Stimulated activated CD4-positive, alpha-beta T cell treated with anti-CD3 and anti-CD28 coated beads, Interleukin-15, amount 100 ng/mL, for 1 hour (primary cell): ENCODE results near the gene PGBD4.

ENCODE experiments used
- DNase-seq, 2 donors: peaks; one replicate each; pipeline ENCODE4 v3.0.0-alpha.2; 2020; ENCODE audit warnings: low read depth in 1 of 2, low spot score in 1 of 2

PGBD4 gene

DNA sequence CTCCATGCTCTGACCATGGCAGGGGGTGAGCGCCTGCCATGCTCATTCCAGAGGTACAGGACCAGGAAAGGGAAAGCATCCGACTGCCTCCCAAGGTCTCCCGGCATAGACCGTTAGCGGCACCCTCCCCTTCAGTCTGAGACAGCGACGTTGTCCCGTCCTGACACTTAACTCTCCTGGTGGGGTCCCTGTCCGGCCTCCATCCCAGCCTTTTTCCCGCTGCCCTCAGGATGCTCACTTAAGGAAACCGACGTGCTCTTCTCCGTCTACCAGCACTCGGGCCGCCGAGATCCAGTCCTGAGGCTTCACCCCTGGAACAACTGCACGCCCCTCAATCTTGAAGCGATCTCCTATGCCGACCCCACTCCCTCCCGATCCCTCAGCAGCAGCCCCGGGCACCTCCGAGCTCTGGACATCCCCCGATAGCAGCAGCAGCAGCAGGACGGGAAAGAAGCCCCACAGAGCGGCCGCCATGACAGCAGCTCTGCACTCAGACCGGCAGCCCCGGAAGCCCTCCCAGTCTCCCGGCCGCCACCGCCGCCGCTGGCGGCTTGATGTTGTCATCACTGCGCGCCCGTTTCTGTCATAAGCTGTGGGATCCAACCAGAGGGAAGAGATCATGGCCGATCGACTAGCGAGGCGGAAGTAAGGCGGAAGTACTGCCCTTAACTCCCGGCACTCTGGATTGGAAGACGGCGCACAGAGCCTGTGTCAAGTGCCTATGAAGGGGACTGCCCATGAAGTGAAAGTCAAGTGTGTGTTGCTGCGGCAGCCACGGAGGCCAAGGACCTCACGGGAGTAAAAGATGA lies at the start of gene PGBD4, which contains the start of gene EMC7:
Gene PGBD4, plus strand, starts transcription at position 718 of the 809 bp plus-strand sequence. CDS start 449 bp downstream, outside the sequence.
Gene EMC7, minus strand, starts transcription at position 497 of the 809 bp plus-strand sequence. Its CDS starts 23 bp downstream, at position 474.
- peak; percentile 98 for DNase-seq

DNA sequence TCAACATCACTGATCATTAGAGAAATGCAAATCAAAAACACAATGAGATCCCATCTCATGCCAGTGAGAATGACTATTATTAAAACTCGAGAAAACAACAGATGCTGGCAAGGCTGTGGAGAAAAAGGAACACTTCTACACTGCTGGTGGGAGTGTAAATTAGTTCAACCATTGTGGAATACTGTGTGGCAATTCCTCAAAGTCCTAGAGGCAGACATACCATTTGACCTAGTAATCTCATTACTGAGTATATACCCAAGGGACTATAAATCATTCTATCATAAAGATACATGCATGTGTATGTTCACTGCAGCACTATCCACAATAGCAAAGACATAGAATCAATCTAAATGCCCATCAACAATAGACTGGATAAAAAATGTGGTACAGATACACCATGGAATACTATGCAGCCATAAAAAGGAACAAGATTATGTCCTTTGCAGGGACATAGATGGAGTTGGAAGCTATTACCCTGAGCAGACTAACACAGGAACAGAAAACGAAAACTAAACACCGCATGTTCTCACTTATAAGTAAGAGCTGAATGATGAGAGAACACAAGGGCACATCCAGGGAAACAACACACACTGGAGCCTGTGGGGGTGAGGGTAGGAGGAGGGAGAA lies 47.7 kb upstream of the PGBD4 start:
- DNase-seq, result no peak

DNA sequence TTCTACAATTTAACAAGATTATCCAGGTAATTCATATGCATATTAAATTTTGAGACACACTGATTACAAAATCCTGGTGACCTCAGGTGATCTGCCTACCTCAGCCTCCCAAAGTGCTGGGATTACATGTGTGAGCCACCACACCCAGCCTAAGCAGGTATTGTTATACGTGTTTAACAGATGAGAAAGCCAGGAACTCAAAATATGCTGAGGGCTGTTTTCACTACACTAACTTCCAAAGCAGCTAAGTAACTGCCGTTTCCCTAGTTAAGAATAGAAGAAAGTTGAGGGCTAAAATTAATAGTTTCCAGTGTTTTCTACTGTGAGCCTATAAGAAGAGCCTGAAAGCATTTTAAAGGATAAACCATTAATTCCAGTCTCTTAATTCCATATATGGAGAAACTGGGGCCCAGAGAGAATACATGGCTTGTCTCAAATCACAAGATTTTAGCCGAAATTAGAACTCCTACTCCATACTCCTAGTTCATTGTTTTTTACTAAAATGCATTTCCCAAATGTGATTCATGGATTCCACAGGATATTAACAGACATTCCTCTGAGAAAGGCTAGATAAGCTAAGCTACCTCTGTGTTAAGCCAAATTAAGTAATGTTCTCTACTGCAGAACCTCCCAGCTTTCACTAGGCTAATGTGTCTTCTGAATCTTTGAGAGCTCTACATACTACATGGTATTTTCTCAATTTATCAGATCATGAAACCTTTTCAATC lies 45.9 kb upstream of the PGBD4 start:
- DNase-seq, result no peak

DNA sequence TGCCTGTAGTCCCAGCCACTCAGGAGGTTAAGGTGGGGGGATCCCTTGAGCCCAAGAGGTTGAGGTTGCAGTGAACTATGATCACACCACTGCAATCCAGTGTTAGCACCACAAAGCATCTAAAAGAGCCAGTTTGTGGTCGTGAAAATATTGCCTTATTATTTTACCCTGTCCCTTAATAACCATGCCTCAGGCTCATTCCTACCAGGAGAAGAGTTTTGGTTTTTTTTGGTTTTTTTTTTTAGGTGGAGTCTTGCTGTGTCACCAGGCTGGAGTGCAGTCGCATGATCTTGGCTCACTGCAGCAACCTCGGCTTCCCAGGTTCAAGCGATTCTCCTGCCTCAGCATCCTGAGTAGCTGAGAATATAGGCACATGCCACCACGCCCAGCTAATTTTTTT lies 45.0 kb upstream of the PGBD4 start:
- DNase-seq, result no peak

DNA sequence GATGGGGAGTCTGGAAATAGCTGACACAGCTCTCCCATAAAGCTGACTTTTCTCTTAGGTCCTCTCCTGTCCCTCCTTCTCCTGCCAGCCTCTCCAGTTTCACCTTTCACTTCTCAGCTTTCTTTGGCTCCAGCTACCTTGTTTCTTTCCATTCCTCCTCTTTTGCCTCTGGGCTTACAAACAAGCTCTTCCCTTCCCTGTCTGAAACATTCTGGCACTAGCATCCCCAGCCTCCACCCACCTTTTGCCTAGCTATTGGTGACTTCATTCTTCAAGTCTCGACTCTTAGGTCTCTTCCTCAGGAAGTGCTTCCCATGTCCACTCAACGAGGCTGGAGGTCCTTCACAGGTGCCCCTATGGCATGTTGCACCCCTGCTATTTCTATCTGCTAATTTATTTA lies 42.4 kb upstream of the PGBD4 start:
- DNase-seq, result no peak

DNA sequence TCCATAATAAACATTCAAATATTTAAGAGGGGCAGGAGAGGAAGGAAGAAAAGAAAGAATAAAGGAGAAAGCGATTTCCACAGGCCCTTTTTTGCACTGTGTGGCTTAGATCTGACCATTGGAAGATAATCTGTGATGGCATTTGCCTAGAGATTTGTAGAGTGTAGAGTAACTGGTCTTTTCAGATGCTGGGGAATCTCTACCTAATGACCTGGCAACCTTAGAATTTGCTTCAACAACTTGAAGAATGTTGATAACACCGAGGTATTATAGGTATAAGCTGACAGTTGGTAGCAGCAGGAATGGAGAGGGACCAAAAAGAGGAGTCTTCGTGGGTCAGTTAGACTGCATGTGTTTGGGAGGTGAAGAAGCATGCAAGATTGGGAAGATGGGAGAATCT lies 41.9 kb upstream of the PGBD4 start:
- DNase-seq, result no peak

DNA sequence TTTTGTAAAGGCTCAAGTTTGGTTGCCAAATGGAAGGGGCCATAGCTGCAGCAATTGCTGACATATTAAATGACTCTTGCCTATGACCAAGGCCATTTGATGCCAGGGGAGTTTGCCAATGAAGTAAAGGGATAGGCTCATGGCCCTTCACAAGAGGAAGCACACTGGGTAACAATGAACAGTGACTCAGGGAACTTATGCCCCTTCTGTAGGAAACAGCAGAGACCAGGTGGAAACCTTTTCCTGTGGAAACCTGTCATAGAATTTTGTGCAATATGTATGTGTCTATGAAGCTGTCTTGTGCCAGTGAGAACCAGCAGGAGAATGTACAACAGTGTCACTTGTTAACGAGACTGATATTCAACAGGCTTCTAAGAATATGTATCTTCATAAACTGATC lies 37.4 kb upstream of the PGBD4 start:
- no peak for DNase-seq

DNA sequence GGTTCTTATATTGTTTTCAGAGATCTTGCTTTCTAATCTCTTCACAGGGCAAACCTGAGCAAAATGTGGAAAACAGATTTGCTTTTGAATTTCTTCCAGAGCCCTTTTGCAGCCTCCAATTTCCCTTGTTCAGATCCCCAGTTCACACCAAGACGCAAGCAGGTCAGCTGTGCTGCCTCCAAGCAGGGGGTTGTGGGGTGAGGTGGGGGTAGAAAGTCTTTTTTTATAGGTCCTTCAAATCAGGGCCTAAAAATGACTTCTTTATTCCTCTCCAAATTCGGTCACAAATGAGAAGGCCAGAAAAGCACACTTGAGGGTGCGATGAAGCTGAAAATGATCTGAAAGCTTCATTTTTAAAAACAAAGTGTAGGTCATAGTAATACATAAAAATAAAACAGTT lies 36.6 kb upstream of the PGBD4 start:
- no peak for DNase-seq

DNA sequence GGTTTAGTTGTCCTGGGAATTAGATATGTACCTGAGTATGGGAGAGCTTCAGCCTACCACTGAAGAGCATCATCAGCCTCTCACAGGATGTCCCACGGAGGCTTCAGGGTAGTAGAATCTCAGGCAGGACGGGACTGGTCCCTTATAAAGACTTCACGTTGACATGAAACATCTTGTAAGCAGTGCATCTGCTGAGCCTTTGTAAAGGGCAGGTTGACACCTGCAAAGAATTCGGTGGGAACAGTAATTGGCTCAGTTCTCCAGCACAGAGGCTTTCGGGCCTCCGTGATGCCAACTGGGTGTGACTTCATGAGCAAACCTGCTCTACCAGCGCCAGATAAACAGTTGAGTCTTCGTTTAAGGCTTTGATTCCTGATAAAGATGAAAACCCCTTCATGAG lies 35.9 kb upstream of the PGBD4 start:
- no peak for DNase-seq

DNA sequence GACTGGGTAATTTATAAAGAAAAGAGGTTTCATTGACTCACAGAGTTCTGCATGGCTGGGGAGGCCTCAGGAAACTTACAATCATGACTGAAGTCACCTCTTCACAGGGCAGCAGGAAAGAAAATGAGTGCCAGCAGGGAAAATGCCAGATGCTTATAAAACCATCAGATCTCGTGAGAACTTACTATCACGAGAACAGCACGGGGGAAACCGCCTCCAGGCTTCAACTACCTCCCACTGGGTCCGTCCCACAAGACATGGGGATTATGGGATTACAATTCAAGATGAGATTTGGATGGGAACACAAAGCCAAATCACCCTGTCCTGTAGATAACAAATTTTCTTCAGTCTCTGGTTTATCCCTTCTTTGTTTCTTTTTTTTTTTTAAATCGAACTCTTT lies 31.9 kb upstream of the PGBD4 start:
- no peak for DNase-seq

DNA sequence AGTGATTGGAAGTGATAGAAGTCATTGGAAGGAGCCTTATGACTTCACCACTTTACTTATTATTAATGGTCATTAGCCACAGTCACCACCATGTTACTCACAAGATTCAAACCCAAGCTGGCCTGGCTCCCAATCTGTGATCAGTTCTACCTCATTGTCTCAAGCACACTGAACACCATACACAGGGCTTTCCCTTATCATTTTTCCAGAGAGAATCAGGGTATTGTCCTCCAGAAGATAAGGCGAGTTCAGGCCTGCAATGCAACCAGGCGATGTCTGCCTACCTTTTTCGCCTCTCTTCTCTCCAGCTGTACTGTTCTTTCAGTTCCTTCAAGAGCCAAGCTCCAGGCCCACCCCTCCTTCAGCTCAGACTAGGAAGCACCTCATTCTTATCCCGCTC lies 25.1 kb upstream of the PGBD4 start:
- DNase-seq, result no peak

DNA sequence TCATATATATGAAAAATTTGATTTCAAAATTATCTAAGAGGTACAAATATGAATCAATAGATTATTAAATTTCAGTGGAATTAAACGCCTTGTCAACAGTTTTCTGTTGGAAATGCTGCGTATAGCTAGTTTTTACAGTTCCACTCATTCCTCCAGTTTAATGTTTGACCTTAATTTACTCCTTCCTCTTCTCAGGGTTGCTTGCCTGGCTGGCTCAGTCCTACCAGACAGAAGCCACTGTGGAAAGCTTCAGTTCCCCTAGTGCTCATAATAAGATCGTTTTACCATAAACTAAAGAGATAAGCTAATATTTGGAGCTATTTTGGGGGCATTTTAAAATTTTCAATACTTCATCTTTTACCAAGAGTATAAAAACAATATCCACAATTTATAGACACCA lies 23.0 kb upstream of the PGBD4 start:
- no peak for DNase-seq

DNA sequence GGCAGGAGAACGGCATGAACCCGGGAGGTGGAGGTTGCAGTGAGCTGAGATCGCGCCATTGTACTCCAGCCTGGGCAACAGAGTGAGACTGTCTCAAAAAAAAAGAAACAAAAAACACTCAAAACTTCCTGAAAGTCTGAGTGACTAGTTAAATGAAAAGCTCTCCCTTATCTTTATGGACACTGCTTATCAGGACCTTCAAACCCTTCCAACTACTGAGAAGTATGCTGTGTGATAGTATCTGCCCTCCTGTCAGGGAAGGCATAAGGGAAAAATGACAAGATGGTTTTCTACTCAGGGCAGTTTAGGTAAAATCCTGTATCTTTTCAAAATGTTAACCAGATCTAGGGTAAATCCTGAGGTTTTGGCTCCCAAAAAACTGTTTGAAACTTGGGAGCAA lies 22.0 kb upstream of the PGBD4 start:
- no peak for DNase-seq

DNA sequence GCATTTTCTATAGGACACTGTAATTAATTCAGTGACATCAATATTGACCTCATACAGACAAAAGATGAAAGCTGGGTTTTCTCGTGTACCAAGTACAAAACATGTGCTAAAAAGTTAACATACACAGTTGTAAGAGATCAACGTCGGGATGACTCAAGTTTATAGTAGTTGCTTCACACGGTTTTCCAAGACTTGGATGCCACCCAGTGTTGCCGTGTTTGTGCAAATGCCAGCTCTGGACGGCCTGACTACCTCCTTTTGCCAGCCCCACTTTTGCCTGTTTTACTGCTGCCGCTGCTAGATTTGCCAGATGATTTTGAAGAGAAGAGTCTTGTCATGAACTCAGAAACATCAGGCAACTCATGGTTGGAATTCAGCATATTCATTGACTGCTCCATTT lies 17.8 kb upstream of the PGBD4 start:
- no peak for DNase-seq

DNA sequence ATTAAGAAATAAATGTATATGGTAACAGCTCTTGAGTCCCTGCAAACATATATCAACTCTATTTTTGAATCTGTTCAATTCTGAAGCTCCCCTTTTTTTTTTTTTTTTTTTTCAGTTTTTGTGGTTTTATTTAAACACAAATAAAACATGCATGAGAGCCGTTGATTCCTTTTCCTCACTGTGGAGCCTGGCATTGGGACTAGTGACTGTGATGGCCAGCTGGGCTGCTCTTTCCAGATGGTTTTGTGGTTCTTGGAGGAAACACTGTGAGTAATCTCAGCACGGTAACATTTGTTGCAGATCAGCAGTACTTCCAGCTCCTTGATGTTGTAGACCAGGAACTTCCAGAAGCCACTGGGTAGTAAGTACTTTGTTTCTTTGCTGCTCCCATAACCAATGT lies 16.1 kb upstream of the PGBD4 start:
- DNase-seq, result no peak

DNA sequence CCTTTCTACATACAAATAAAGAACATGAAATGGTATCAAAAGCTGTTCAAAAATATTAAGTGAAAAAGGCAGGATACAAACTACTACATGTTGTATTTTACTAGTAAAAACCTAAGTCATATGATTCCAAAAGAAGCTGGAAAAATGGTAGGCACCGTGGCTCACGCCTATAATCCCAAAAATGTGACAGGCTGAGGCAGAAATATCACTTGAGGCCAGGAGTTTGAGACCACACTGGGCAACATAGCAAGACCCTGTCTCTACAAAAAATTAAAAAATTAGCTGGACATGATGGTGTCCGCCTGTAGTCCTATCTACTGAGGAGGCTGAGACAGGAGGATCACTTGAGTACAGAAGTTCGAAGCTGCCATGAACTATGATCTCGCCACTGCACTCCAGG lies 2.0 kb upstream of the PGBD4 start:
- no peak for DNase-seq

DNA sequence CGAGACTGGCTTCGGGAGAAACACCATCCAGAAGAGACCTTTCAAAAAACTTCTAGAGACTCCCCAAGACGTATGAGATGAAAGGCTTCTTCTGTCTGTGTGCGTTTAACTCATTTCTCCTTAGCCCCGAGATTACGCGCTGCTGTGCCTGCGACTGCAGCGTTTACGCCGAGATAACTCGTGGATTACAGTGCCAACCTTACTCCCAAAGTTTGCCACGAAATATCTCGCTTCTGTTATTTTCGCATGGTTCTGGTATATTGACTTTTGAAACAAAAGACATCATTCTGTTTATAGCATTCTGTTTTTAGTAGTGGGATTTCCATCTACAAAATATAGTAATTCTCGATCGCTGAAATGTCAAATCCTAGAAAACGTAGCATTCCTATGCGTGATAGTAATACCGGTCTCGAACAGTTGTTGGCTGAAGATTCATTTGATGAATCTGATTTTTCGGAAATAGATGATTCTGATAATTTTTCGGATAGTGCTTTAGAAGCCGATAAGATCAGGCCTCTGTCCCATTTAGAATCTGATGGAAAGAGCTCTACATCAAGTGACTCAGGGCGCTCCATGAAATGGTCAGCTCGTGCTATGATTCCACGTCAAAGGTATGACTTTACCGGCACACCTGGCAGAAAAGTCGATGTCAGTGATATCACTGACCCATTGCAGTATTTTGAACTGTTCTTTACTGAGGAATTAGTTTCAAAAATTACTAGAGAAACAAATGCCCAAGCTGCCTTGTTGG lies 467 bp downstream of the PGBD4 start:
- no peak for DNase-seq

DNA sequence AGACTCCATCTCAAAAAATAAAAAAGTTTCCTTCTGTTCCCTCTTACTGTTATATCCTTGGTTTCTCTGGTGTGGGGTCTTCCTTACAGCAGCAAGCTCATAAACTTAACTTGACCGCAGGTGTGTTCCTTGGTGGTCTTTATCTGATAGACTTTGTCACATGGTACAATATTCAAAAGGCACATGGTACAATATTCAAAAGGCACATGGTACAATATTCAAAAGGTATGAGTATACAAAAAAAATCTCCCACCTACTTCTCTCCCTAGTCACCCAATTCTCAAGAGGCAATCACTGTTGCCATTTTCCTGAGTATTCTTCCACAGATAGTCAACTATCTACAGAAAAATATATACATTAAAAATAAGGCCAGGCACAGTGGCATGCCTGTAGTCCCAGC lies 4.5 kb downstream of the PGBD4 start:
- DNase-seq, result no peak

DNA sequence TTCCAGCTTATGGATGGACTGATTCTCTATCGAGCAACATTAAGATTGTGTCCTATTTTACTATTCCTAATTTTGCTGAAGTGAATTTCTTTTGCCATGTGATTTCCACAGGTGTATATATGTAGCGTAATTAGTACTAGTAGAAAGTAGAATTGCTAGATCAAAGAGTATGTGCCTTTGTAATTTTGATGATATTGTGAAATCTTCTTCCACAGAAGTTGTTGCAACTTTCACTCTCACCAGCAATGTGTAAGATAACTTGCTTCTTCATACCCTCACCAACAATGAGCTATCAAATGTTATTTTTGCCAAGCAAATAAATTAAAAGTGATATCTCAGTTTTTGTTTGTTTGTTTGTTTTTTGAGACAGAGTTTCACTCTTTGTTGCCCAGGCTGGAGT lies 5.4 kb downstream of the PGBD4 start:
- no peak for DNase-seq

DNA sequence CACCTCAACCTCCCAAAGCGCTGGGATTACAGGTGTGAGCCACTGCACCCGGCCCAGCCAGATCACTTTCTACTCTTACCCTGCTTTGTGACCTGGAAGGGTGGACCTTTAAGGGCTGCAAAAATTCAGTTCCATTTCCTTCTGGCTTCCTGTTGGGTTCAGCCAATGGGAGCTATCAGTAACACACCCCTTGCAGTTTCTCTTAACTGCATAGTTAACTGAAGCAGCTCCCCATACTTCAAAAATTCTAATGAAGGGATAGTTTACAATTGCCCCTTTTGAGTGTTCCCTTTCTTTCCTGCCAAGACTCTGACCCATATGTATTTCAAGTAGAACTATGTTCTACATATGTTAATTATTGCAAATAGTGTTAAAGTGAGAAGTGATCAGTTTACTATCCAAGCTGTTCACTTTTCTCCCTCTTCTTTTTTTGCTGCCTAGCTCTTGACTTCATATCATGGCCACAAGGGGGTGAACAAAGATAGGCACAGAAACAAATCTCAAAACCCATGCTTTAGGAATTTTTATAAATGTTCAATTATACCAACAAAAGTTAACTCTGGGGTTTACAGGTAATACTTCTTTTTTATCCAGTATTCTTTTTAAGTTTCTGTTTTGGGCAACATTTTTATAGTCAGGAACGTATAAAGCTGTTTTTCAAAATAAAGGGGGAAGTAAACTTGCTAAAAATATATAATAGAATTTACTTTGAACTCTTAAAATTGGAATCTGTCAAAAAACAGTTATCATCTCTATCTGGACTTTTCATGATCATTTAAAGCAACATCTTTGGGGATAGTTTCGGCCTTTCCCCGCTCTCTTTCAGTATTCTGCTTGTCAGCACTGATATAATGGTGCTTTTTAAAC lies 8.1 kb downstream of the PGBD4 start:
- no peak for DNase-seq
